IMR-90 (cell line): ENCODE data around the gene GANC. TPM values are rescaled to one million over a fixed set of nuclear protein-coding genes. Genes with fewer than 3 reads are reported as not detected.

ENCODE experiments used
- ATAC-seq: fragments of 200-7000 bp; cut with Tn5 transposase; 2 replicates; pipeline ENCODE4 v1.9.1; 2020; ENCODE audit warnings: low read depth, mild to moderate bottlenecking, moderate library complexity
- BruUV-seq: library from RNA; stranded (reverse); fragments of 400-500 nt; replicated peaks from 2 replicates; lab custom pipeline; 2021; lab: Mats Ljungman, UMichigan
- CTCF ChIA-PET: fragments of 300-600 bp; formaldehyde crosslinking; extraction: SDS; loops from one replicate; lab custom pipeline; 2021; ENCODE audit warnings: antibody characterized with exemption; lab: Yijun Ruan, JAX
- POLR2A ChIA-PET: fragments of 300-600 bp; sonication (Branson Sonifier 250); formaldehyde crosslinking; loops from one replicate; lab custom pipeline; 2022; ENCODE audit warnings: antibody characterized with exemption; ENCODE audit not compliant: unreplicated experiment; lab: Charles Lee
- DNase-seq: peaks from one replicate; pipeline ENCODE4 v3.0.0; 2013
- H2AFZ ChIP-seq: replicated peaks from 2 replicates; pipeline ENCODE3; 2013; ENCODE audit warnings: low read length, mild to moderate bottlenecking; ENCODE audit not compliant: poor library complexity
- H2AK5ac ChIP-seq: 2 replicates; pipeline ENCODE4 v1.6.1; 2013; ENCODE audit warnings: low read depth, low read length, inconsistent platforms
- H2AK9ac ChIP-seq: replicated peaks from 2 replicates; pipeline ENCODE3; 2013; ENCODE audit warnings: mild to moderate bottlenecking, low read depth, low read length, moderate library complexity; ENCODE audit not compliant: poor library complexity
- H2BK120ac ChIP-seq: 2 replicates; pipeline ENCODE4 v1.6.1; 2013; ENCODE audit warnings: low read depth, low read length, inconsistent platforms
- H2BK15ac ChIP-seq: 3 replicates; pipeline ENCODE4 v1.6.1; 2013; ENCODE audit warnings: low read depth, low read length, inconsistent platforms
- H2BK20ac ChIP-seq: 2 replicates; pipeline ENCODE4 v1.6.1; 2013; ENCODE audit warnings: low read depth, mild to moderate bottlenecking, inconsistent platforms, low read length, moderate library complexity
- H2BK5ac ChIP-seq: 2 replicates; pipeline ENCODE4 v1.6.1; 2013; ENCODE audit warnings: mild to moderate bottlenecking, low read depth, low read length, inconsistent platforms; ENCODE audit not compliant: poor library complexity, severe bottlenecking
- H3K14ac ChIP-seq: replicated peaks from 2 replicates; pipeline ENCODE4 v1.6.1; 2013; ENCODE audit warnings: low read depth, low read length, inconsistent platforms
- H3K18ac ChIP-seq: 2 replicates; pipeline ENCODE4 v1.6.1; 2013; ENCODE audit warnings: low read depth, low read length, control low read depth
- H3K23ac ChIP-seq: 2 replicates; pipeline ENCODE4 v1.6.1; 2013; ENCODE audit warnings: low read depth, low read length, inconsistent platforms
- H3K27ac ChIP-seq: 2 replicates; pipeline ENCODE4 v1.5.1; 2013; ENCODE audit warnings: mild to moderate bottlenecking, control low read depth, low read length; ENCODE audit not compliant: insufficient read depth
- H3K27me3 ChIP-seq: 2 replicates; pipeline ENCODE4 v1.6.1; 2013; ENCODE audit warnings: low read length; ENCODE audit not compliant: control insufficient read depth, insufficient read depth
- H3K36me3 ChIP-seq: 2 replicates; pipeline ENCODE4 v1.6.1; 2013; ENCODE audit warnings: low read length, mixed read lengths; ENCODE audit not compliant: control insufficient read depth, insufficient read depth
- H3K4ac ChIP-seq: 2 replicates; pipeline ENCODE4 v1.6.1; 2013; ENCODE audit warnings: low read depth, low read length, inconsistent platforms
- H3K4me1 ChIP-seq: 2 replicates; pipeline ENCODE4 v1.6.1; 2013; ENCODE audit warnings: low read length, mixed read lengths; ENCODE audit not compliant: control insufficient read depth, insufficient read depth
- H3K4me2 ChIP-seq: 2 replicates; pipeline ENCODE4 v1.6.1; 2013; ENCODE audit warnings: low read depth, mild to moderate bottlenecking, control low read depth, low read length, moderate library complexity
- H3K4me3 ChIP-seq: 2 replicates; pipeline ENCODE4 v1.5.1; 2013; ENCODE audit warnings: low read depth, mild to moderate bottlenecking, control low read depth, low read length, moderate library complexity; ENCODE audit not compliant: insufficient read depth
- H3K56ac ChIP-seq: 2 replicates; pipeline ENCODE4 v1.6.1; 2013; ENCODE audit warnings: low read length, inconsistent platforms; ENCODE audit not compliant: insufficient read depth; ENCODE audit errors: extremely low read depth
- H3K79me1 ChIP-seq, 2 experiments: 2 replicates each; pipeline ENCODE4 v1.6.1; 2013; ENCODE audit warnings: low read length in 2 of 2, inconsistent platforms in 1 of 2, low read depth in 1 of 2
- H3K9ac ChIP-seq: 2 replicates; pipeline ENCODE4 v1.6.1; 2013; ENCODE audit warnings: low read depth, low read length, control low read depth
- H3K9me1 ChIP-seq: 2 replicates; pipeline ENCODE4 v1.6.1; 2013; ENCODE audit warnings: low read length, inconsistent platforms; ENCODE audit not compliant: insufficient read depth
- H3K9me3 ChIP-seq: 2 replicates; pipeline ENCODE4 v1.6.1; 2013; ENCODE audit warnings: low read length; ENCODE audit not compliant: control insufficient read depth, insufficient read depth
- H4K20me1 ChIP-seq: 2 replicates; pipeline ENCODE4 v1.6.1; 2013; ENCODE audit warnings: low read length, inconsistent platforms; ENCODE audit not compliant: insufficient read depth
- H4K5ac ChIP-seq: 2 replicates; pipeline ENCODE4 v1.6.1; 2013; ENCODE audit warnings: mild to moderate bottlenecking, low read depth, low read length, control low read depth
- H4K8ac ChIP-seq, 2 experiments: 2 replicates each; pipeline ENCODE4 v1.6.1; 2013; ENCODE audit warnings: low read depth in 2 of 2, low read length in 2 of 2, control low read depth in 1 of 2, inconsistent platforms in 1 of 2
- H4K91ac ChIP-seq: 2 replicates; pipeline ENCODE4 v1.6.1; 2013; ENCODE audit warnings: low read depth, low read length, inconsistent platforms; ENCODE audit not compliant: insufficient read depth
- FOS ChIP-seq: fragments of 150-350 bp; IDR thresholded peaks from 2 replicates; pipeline ENCODE4 v1.6.1; 2016; ENCODE audit warnings: low read depth, low read length
- SMC3 ChIP-seq: fragments of 150-350 bp; IDR thresholded peaks from 2 replicates; pipeline ENCODE4 v1.6.1; 2016; ENCODE audit warnings: low read depth, mild to moderate bottlenecking, antibody characterized with exemption, low read length, moderate library complexity
- WGBS, 2 experiments: methylation state at CpG; one replicate each; pipeline versions ENCODE4 v1.1.5 to v1.1.7; 2013; ENCODE audit warnings: missing lambda C conversion rate in 2 of 2; ENCODE audit not compliant: insufficient read length in 1 of 2; ENCODE audit errors: extremely low coverage in 2 of 2; 5-methylcytosine and 5-hydroxymethylcytosine counted together
- dilution Hi-C: fragments of 300-500 bp; cut with HindIII; formaldehyde crosslinking; loops from one replicate; pipeline ENCODE4 v1.14.3; 2018; ENCODE audit warnings: low sequenced_read_pairs; ENCODE audit not compliant: unreplicated experiment
- in situ Hi-C: fragments of 300-500 bp; cut with MboI; formaldehyde crosslinking; loops from 3 replicates; pipeline ENCODE4 v1.14.3; 2019; ENCODE audit warnings: low sequenced_read_pairs, inconsistent platforms, mixed read lengths
- intact Hi-C: fragments of 100-400 bp; cut with micrococcal nuclease; formaldehyde crosslinking; loops from 2 replicates; pipeline ENCODE4 v1.10.0; 2022
- polyA plus RNA-seq, 3 experiments: library from polyadenylated mRNA; depleted of rRNA; stranded (reverse); fragments of >200 nt; gene quantifications; 2 replicates each; pipeline ENCODE4 v1.2.3, GENCODE V29; 2012; ENCODE audit warnings: low replicate concordance in 1 of 3
- total RNA-seq: library from RNA; depleted of rRNA; stranded (reverse); fragments of >200 nt; gene quantifications from 2 replicates; pipeline ENCODE4 v1.2.3, GENCODE V29; 2012

GANC gene
- total and polyA plus RNA-seq, 2 of the 4 experiments (the other 2 are of a cell fraction) = 7.1 to 19.2 TPM

GRCh38 chr15:42348083-42348482 lies 75.1 kb downstream of the GANC start:
- dilution Hi-C loops = no loop called here
- peak overlapping the region; percentile 74 for H3K14ac ChIP-seq
- peak; percentile 77 for ATAC-seq
- intact Hi-C loops = no loop called here
- peak overlapping the region; percentile 50; the same call in 1 of the 2 replicates for H2BK120ac ChIP-seq
- H3K56ac ChIP-seq = no peak overlapping the region
- CTCF ChIA-PET = interaction anchor here (1.1 kb wide), 1 partner anchor 8 kb away, joined by 3 read pairs; no protein-coding TSS in a partner anchor
- no peak overlapping the region for H3K27ac ChIP-seq
- no peak overlapping the region for H3K4me3 ChIP-seq
- H3K4ac ChIP-seq = peak overlapping the region; percentile 61; the same call in 1 of the 2 replicates
- H2AK5ac ChIP-seq = 0 out of 2 replicates have a peak overlapping the region, but pooled peaks have one; percentile 25
- peak overlapping the region; percentile 61; the same call in 1 of the 2 replicates for H2BK20ac ChIP-seq
- H3K36me3 ChIP-seq = peaks cover 3% of the 10 kb centered on the region; the same call in 1 of the 2 replicates
- peak overlapping the region; percentile 56; the same call in 1 of the 2 replicates for H4K5ac ChIP-seq
- H3K27me3 ChIP-seq = no peaks in the 10 kb centered on the region
- peak overlapping the region; percentile 46; the same call in 1 of the 3 replicates for H2BK15ac ChIP-seq
- H3K23ac ChIP-seq = peak overlapping the region; percentile 54
- peaks cover 11% of the 10 kb centered on the region for H3K4me1 ChIP-seq
- H3K9me1 ChIP-seq = peaks cover 13% of the 10 kb centered on the region
- H3K9me3 ChIP-seq = no peaks in the 10 kb centered on the region
- no TSS peak for BruUV-seq
- H3K4me2 ChIP-seq = peak overlapping the region; percentile 3; the same call in 1 of the 2 replicates
- peak overlapping the region; percentile 56; the same call in 1 of the 2 replicates for H4K91ac ChIP-seq
- H3K9ac ChIP-seq = no peak overlapping the region
- H3K79me1 ChIP-seq = 0 out of 4 replicates have a peak, but pooled peaks cover 0 to 5% of the 10 kb centered on the region in 2 experiments
- TF ChIP-seq SMC3 (no peak), FOS (peak; percentile 47; the same call in 1 of the 2 replicates)
- peak overlapping the region; percentile 96 for H2BK5ac ChIP-seq
- DNase-seq = peak; percentile 83
- POLR2A ChIA-PET = no interaction called here
- no peaks in the 10 kb centered on the region for H4K20me1 ChIP-seq
- WGBS, 2 experiments = 60% methylated on average over 1 of the region's 5 CpGs; no CpG with 5 or more reads in 1 of the 2 experiments
- peak overlapping the region; percentile 22; the same call in 1 of the 2 replicates for H3K18ac ChIP-seq
- in situ Hi-C loops = no loop called here
- H2AK9ac ChIP-seq = no peak overlapping the region
- peak overlapping the region; percentile 65 for H2AFZ ChIP-seq
- H4K8ac ChIP-seq = peak overlapping the region in 1 of 2 experiments; percentile 79; a peak in 2 of 4 replicates
